CMK (cell line): ENCODE measurements around the gene POU2F2.

Source experiments
- DNase-seq: peaks from one replicate; pipeline ENCODE4 v3.0.0-alpha.2; 2010; ENCODE audit warnings: low read depth

Gene POU2F2

GRCh38 chr19:42132030-42132628 is at the start of gene POU2F2:
TSS of gene POU2F2 (minus strand) at chr19:42132446. CDS start at chr19:42132411, 35 bp downstream.
- peak; percentile 50 for DNase-seq

DNA sequence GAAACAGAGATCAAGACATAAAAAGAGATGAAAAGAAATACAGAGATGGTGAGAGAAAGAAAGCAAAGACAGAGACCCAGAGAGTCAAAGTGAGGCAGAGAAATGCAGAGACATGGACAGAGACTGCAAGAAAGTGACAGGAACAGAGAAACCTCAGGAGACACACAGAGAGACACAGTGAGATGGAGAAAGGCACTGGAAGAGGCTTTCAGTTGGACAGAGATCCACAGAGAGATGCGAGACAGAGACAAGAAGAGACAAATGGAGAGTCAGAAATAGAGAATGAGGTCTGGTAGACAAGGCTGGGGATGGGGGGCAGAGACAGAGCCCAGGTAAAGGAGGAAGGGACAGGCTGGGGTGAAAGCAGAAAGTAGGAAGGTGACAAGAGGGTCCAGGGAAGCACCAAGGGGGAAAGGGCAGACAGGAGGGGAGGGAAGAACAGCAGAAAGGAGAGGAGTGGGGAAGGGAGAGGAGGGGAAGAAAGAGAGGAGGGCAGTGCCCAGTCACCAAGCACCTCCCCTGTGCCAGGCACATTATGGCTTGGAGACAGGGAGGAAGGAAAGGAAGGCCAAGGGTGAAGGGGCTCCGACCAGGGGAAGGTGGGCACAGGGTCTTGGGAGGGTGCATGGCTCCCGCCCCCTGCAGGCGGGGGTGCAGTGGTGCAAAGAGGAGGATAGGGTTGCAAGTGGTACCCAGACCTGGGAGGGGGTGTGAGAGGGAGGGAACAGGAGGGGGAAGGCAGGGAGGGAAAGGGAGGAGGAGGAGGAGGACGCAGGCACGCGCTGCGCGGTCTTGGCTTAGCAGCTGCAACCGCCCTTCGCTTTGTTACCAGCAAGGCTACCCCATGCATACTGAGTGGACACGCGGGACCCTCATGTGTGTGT is 46.8 kb upstream of the POU2F2 start:
- DNase-seq: no peak

GRCh38 chr19:42177686-42178019 is 45.4 kb upstream of the POU2F2 start:
- no peak for DNase-seq

- DNase-seq: no peak
These were observed 44.9 kb upstream of the POU2F2 start for GRCh38 chr19:42176990-42177685.

GRCh38 chr19:42176649-42176989 is 44.4 kb upstream of the POU2F2 start:
- DNase-seq: no peak

DNA sequence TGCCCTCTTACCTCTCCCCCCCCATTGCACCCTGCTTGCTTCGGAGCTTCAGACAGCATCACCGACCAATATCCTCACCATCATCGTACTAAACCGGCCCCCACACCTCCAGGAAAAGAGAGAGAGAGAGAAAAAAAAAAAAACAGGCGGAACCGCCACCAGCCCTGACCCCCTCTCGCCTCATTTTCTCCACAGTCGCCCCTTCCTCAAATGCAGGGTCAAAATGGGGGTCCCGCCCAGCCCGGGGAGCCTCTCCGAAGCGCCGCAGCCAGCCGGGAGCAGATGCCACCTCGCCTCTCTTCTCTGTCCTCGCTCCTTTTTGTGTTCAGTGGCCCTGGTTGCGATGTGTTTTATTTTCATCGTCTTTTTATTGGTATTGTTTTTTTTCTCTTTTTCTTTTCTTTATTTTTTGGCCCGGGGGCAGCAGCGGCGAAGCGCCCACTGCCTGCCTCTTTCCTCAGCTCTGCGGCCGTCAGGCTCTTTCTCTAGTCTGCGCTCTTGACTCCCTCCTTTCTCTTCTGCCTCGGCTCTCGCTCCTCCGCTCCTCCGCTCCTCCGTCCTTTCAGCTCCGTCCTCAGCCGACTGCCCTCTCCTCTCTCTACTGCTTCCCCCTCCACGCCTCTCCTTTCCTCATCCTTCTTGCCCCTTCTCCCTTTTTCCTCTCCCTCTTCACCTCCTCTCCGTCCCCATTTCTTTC is 43.9 kb upstream of the POU2F2 start:
- no peak for DNase-seq

DNA sequence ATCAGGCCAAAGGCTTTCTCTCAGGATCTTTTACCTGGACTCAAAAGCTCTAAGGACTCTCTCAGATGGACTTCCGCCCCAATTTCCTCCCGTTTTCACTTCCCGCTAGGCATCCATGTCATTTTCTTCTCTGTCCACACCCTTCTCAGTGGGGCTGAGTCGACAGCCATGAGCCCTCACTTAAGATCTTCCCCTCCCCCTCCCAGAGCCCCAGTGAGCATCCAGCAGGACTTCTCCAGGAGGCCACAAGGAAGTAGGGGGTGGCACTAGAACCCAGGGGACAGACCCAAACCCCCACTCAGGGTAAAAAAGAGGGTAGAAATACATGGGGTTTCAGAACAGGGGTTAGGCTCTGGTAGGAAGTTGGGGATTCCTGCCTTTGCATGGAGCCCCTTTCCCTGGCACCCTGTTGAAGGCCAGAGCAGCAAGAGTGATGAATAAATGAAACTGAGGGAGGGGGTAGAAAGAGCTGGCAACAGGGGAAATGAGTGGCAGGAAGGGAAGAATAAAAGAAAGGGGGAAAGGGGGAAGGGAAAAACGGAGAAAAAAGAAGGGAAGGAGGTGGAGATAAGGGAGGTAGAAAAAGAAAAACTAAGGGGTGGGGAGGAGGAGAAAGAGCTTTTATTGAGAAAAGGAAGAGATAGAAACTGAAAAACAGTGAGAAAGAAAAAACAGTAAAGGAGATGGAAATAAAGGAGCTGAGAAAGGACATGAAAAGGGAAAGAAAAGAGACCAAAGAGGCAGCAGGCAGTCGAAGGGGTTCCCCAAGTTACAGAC is 42.9 kb upstream of the POU2F2 start:
- DNase-seq: no peak

- no peak for DNase-seq
These were observed 41.9 kb upstream of the POU2F2 start for GRCh38 chr19:42174188-42174587.

GRCh38 chr19:42173695-42174094 is 41.4 kb upstream of the POU2F2 start:
- DNase-seq: no peak

GRCh38 chr19:42172261-42172660 is 40.0 kb upstream of the POU2F2 start:
- no peak for DNase-seq

DNA sequence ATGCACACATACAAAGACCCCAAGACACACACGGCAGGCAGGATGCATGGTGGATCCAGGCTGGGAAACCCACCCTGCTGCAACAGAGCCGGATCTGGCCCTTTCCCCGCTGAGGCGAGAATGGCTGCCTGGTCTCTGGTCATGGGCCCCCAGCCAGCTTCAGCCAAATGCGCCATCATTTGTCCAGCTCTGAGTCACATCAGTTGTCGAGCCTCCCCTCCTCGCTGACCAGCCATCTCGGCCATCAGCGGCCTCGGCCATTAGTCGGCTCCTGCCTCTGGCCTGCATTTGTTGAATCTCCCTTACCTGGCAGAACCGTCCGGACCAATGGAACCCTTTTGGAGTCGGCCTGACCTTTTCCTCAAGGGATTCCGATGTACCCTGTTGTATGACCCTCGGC is 38.5 kb upstream of the POU2F2 start:
- DNase-seq: no peak

GRCh38 chr19:42169486-42170413 is 37.5 kb upstream of the POU2F2 start:
- DNase-seq: no peak

GRCh38 chr19:42168206-42168605 is 36.0 kb upstream of the POU2F2 start:
- DNase-seq: no peak

- no peak for DNase-seq
These were observed 34.1 kb upstream of the POU2F2 start for GRCh38 chr19:42166316-42166715.

- DNase-seq: no peak
These were observed 32.9 kb upstream of the POU2F2 start for GRCh38 chr19:42165146-42165545.

DNA sequence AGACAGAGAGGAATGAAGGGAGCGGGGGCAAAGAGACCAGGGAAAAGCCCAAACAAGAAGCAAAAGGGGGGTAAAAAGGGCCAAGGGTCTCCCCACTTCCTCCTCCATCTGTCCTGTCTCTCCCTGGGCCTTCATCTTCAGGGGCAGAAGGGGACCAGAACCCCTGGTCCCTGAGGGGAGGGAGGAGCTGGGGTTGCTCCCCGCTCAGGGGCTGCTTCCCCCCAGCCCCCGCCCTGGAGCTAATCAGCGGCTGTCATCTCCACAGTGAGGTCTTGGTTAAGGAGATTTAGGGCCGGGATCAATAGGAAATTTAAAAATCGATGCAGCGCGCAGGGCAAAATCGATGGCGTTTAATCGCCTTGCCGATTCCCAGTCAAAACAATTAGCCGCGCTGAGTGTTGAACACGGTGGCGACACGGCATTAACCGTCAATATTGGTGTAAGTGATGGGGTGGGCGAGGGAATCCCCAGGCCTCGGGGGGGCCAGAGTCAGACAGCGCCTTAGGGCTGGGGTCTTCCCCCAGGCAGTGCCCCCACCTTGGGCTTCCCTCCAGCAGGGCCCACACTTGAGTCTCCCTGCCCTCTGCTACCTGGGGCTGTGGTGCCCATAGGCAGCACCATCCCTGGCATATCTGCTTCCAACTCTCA is 29.5 kb upstream of the POU2F2 start:
- no peak for DNase-seq

DNA sequence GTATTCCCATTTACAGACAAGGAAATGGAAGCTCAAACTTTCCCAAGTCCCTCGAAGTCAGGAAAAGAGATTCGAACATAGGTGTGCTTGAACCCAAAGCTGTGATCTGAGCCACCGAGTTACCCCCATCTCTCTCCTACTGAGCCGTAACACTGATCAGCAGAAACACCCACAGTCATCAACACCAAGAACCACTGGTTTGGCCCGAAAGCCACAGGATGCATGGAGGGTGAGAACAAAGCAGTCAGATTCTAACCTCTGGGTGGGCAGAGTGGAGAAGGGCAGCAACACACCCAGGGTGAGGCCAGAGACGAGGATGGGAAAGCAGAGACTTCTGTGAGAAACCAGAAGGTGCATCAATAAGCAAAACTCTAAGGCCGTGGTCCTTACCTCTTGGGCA is 27.7 kb upstream of the POU2F2 start:
- DNase-seq: no peak

GRCh38 chr19:42158926-42159325 is 26.7 kb upstream of the POU2F2 start:
- DNase-seq: no peak

DNA sequence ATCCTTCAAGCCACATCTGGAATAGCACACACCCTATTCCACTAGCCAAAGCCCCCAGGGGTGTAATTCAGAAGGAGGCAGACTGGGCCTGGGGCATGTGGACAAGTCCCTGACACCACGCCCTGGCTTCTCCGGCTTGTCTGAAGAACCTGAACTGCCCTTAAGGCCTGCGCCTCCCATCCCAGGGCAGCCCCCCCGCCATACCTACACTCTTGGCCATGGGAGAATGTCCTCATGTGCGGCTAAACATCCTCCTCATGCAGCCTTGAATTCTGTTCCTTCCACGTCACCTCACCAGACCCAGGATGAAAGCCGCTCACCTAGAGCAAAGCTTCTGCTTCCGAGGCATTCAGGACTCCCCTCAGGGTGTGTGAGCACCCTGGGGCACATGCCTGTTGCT is 24.3 kb upstream of the POU2F2 start:
- no peak for DNase-seq

DNA sequence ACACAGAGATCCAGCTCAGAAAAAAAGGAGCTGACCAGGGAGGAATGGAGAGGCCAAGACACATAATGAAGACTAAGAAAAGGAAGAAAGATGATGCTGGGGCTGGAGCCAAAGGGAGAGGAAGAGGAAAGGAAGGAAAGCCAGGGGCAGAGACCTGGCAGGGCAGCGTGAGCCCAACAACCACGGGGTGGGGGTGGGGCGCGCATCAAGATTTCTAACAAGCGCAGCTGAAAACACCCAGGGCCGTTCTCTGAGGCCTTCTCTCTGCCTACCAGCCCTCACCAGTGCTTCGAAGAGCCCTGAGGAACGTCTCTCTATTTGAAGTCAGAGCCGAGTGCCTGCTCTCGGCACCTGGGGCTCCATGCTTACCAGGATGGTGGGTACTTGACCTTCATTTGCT is 23.6 kb upstream of the POU2F2 start:
- no peak for DNase-seq
